CD4-positive, alpha-beta T cell treated with Interleukin-17A for 1 hour (primary cell): ENCODE data around the gene KYNU.
A peak's percentile ranks its signal among the peaks of the same experiment; 100 is the strongest.

Experiments used
- DNase-seq: peaks from one replicate; pipeline ENCODE4 v3.0.0-alpha.2; 2020

The KYNU gene

DNA sequence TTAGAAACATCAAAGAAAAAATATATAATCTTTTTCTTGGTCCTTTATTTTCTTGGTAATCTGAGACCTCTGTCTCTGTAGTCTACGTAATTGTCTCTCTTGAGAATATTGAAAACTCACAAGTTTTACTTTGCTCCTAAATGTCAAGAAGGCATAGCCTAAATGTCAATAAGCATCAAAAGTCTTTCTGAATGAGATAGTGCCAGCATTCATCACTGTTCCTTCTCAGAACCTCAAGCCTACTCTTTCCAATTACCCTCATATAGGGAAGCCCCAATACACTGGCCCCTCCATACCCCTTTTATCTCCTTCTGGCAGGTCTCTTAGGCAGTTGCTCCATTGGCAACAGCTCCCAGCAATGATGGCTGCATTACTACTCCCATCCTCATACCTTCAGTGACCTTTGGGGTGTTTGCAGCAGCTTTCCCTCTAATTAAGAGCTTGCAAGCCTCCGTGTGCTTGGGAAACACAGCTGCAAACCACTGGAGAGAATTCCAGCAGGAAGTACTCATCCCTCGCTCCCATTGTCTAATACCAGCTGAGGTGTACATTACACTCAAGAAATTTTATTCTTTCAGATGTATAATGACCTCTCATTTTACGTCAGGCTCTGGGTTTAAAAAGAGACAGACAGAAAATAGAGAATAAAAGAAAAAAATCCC, 95.8 kb downstream of the KYNU start:
- no peak for DNase-seq

DNA sequence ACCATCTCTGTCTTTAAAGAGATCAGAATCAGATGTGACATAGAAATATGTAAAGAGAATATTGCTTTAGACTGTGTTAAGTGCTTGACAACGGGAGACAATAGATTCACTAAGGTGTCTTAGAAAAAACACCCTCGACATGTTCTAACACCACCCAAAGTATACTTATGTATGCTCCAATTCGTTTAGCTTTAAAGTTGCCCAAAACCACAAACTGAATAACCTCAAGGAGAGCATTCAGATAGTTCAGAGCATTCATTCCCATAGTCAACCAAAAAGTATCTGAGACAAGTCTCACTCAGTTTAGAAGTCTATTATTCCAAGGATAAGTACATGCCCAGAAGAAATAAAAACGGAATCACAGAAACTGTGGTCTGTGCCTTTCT, 96.4 kb downstream of the KYNU start:
- DNase-seq, result no peak

DNA sequence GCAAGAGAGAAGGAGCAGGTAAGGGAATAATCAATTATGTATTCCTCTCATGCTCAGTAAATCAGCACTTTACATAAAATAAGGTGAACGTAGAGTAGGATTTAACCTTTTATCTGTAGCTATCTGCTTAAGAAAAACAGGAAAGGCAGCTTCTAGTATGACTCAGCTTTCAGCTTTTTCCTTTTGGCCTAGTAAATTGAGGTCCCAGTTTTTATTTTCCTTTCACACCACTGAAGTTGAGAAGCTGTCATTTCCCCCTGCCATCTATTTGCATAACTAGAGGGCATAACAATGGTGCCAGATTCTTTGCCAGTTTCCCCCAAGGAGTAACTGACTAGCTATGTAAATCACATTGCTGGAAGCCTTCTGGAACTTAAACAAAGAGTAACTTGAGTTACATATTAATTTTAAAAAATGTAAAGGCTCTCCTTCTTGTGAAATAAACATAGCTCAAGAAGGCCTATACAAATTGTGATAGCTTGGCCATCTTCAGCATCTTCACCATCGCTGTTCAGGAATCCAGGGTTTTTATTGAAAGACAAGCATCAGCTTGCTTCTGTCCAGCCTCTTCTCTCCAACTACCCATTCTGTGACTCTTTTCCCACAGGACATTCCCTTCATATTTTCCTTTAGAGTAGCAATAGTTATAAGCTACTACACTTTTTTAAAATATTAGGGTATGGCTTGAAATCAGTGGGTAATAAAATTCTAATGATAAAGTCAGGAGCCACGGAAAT, 97.0 kb downstream of the KYNU start:
- no peak for DNase-seq

DNA sequence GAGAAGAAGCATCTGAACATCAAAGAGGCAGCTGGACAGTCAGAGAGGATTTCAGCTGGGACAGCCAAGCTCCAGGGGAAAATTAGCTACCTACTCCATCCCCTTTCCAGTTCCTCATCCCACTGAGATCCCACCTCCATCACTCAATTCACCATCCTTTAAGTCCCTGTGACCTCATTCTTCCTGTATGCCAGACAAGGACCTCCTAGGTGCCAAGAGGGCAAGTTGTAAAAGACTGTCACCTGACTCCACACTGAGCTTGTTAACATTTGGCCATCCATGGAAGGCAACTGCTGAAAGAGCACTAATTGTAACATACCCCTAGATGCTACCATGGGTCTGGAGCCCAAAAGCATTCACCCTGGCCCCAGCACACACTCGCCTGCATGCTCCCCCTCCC, 97.8 kb downstream of the KYNU start:
- DNase-seq, result no peak

DNA sequence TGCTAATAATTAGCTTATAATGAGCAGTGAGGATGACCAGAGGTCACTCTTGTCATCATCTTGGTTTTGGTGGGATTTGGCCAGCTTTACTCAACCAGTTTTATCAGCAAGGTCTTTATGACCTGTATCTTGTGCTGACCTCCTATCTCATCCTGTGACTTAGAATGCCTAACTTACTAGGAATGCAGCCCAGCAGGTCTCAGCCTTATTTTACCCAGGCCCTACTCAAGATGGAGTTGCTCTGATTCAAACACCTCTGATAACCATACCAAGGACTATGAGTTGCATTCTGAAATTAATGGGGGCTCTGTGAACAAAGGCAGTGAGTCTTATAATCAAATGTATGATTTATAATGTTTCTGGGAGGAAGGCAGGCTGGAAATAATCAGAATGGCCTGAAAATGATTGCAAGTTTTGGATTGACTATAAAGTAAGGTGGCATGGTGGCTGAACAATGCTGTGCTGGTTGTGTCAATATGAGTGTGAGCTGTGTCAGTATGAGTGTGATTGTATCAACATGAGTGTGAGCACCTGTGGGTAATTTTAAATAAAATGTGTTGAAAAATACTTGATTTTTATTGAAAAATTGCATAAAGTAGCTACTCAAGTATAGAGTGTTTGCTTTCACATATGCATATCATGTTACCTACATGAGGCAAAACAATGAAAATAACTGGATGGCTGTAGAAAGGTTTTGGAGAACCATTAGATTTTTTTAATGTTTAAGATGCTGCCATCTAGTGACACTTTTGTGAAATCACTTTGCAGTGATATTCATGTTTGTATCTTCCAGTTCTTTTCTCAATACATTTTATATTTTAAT, 103.0 kb downstream of the KYNU start:
- DNase-seq, result peak; percentile 7

DNA sequence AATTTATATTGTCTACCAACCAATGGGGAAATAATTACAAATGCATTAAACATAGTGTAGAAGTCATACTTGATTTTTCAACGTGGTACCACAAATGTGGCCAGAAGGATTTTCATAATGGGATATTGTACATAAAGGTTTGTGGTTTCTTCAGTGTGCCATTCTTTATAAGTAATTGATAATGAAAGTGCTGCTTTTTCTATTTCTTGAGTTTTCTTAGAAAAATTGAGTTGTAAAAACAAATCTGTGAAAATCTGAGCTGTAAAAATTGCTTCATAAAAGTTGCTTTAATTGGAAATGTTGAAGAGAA, 103.6 kb downstream of the KYNU start:
- no peak for DNase-seq

DNA sequence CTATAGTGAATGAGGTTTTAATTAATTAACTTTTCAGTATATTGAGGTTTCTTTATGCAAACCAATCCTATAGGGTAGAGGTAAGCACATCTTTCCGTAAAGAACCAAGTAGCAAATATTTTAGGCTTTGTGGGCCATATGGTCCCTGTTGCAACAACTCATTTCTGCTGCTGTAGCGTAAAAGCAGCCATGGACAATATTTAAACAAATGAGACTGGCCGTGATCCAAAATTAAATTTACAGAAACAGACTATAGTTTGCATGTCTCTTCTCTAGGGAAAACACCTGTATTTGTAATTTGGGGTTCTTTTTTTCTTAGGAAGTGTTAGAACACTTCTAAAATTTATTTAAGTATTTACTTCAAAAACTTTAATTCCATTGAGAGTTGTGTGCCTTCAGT, 104.3 kb downstream of the KYNU start:
- no peak for DNase-seq

DNA sequence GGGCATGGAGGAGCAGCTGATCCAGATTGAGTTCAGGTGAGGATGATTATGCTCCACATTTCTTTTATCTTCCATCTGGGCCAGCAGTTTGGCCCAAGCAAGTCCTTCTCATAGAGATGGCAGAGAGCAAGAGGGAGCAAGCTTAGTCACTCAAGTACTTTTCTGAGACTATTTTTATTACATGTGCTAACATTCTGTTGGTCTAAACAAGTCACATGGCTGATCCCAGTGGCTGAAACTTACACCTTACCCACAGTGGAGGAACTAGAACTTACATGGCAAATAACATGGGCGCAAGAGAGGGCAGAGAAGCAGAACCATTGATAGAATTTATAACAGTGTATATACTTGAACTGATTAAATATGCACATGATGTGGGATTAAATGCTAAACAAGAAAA, 105.7 kb downstream of the KYNU start:
- no peak for DNase-seq

DNA sequence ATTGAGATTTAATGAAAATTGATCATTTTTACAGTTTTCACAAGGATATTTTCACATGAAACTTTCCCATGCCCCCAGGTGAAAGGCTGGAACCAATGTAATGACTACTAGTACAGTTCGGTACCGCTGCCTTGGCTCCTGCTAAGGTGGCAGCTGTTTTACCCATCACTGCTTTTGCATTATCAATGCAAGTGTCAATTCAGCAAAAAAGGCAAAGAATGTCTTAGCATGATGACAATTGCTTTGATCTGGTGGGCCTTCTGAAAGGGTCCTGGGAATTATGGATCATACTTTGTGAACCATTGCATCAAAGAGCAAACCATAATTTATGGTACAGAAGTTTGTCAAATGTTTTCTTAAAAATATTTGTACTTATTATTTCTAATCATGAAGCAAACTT, 107.2 kb downstream of the KYNU start:
- DNase-seq, result no peak

DNA sequence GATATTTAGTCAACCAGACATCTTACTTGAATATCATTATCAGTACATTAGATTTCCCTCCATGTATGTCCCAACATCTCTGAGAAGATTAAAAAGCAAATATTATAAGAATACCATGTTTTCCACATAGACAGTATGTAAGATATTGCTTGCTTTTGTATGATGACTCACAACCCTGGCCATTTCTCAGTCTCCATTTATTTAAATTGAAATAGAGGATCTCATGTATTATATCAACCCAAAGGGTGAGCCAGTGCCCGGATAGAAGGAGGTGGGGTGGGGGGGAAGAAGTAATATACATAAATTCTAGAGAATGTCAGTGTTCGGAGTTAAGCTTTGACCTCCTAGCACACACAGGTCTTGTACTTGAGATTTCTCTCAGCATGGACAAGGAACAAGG, 109.6 kb downstream of the KYNU start:
- DNase-seq, result no peak

DNA sequence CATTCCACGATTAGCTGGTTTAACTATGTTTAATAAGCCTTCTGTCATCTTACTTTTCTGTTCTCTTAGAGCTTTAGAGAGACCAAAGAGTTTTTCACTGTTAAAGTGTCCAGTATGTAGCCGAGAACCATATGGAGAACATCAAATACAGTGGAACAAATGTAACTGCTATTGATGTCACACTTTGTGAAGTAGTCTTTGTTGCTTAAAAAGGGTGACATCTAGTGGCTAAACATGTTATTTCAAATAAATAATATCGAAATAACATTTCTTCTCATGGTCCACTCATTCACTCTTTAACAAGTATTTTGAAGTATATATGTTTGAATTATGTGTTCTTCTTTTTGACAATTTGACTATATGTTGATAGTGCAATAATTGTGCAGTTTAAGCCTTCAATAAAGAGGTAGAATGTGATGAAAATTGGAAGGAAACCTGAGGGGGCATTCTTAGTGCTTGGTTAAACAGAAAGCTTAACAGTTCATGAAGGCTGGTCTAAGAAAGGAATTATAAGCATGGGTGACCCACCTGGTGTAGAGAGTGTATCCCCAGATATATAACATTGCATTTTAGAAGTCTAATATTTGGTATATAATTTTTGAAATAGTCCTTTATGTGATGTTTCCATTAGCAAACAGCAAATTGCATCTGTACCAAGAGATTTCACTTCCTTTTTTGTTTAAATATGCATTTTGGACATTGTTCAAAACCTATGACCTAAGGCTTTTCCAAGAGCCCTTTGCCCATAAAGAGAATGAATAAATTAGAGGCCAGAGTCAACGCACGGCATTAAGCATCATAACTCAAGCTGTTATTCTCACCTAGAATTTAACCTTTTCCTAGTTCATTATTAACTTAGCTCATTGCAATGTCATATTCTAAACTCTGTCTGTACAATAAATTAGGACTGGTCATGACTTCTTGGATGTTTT, 112.1 kb downstream of the KYNU start:
- peak; percentile 9 for DNase-seq

DNA sequence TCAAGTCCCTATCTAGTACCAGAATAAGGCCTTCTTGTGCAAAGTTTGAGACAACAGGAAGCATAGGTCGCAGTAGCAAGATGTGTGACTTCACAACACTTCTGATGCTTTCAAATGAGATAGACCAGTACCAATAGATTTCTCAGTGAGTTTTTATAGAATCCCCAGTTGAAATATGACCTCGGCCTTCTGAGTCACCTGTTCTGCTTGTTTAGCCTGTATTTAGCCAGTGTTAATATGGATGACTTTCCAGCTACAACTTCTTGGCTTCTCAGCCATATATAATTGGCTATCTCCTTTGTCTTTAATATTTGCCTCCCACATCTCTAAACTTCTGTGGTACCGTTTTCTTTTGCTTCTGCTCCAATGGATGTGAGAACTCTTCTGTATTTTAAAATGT, 113.8 kb downstream of the KYNU start:
- DNase-seq, result no peak

DNA sequence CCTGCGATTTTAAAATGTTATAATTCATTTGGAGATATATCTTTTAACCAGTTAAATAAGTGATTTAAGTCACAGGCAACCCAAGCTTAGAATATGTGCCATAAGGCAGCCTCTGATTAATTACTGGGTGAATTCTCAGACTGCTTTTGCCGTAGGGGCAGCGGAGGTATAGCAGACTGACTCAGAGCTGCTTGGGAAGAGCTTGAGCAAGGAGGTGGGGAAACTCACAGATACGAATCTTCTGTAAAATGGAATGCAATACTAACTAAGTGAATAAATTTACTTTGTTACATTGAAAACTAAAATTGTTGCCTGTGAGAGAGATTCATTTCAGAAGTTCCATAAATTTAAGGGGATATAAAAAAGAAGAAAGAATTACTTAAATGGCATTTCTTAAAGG, 115.4 kb downstream of the KYNU start:
- no peak for DNase-seq

DNA sequence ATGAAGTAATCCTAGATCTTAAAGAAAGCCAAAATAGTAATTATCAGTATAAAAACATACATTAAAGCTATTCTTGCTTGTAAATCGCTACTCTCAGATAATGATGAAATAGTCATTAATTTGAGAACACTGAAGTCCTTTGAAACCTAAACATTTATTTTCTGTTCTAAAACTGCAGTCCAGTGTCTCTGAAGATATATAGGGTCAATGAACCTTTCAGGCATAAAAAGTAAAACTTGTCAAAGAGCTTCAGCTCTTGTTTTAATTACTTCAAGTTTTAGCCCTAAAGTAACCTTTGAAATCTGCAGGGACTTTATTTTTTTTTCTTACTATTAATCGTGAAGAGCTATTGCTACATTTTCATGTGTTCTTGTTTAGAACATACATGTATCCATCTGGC, 116.3 kb downstream of the KYNU start:
- no peak for DNase-seq

DNA sequence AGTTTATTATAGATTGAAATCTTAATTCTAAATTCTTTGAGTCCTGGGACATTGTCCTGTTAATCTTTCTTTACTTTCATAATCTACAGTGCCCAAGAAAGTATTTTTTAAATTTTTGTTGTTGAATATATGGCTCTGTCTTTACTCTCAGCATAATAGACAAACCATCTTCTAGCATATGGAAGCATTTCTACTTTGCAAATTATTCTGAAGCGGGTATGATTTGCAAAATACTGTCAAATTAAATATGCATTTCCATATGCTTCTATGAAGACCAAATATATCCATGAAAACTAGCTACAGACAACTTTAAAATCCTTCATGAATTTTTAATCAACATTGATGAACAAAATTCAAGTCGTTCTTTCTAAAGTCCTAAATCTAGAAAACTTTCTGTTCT, 117.2 kb downstream of the KYNU start:
- no peak for DNase-seq

DNA sequence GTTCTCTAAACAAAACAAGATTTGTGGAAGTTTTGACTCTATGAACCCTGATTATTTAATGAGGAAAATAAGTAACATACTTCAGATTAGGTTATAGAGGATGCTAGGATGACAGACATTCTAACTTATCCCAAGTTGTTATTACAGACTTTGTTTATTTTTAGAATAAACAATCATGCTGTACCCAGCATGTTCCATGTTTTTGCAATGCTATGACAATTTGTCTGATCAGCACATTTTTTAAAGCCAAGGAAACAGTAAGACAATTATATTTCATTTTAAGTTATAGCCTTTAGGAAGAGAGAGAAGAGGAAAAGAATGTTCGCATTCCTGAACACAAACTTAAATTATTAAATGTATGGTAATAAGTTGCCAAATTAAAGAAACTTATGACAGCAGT, 119.8 kb downstream of the KYNU start:
- DNase-seq, result no peak

DNA sequence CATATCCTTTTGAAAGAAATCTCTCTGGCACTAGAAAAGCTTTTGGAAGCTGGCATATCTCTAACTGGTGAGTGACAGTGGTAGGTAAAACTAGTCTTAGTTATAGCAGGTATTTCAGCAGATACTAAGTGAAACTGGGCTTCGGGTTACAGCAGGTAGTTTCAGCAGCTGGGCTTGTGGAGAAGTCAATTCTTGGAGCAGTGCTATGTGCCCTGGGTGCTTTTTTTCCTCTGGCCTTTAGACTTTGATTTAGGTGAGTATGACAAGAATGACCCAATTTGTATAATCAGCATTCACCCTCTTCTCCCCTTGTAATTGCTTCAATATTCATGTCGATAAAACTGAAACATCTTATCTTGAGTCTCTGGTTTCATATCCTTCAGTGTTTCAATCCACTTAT, 123.1 kb downstream of the KYNU start:
- DNase-seq, result no peak

DNA sequence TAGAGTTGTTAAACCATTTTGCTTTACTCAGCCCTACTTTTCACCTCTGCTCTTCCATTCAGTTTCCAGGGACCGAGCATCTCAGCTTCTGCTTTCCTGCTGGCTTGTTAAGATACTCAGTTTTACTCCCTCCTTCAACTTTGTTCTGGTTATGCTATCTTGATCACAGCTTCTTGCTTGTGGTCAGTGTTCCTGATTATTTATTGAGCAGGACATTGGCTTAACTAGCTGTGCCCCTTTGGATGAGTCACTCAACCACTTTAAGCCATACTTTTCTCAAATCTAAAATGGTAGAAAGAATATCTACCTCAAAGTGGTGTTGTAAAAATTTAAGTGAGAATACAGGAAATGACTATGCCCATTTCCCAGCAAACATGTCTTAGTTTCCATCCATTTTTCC, 124.0 kb downstream of the KYNU start:
- DNase-seq, result no peak

DNA sequence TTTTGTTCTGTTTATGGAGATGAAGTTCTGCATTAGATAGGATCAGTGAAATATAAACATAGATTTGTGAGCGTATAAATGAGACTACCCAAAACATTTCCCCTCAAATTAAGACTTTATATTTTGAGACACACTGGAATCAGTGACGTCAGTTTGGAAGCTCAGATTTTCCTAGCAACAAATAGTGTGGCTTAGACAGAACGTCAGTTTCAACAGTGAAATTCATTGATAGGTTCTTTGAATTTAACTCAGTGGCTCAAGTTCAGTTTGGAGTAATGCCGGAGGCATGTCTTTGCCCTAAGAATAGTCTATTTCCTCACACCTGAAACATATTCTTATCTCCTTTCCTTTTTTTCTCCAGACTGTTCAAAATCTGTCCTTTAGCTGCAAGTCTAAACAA, 138.2 kb downstream of the KYNU start:
- DNase-seq, result no peak

DNA sequence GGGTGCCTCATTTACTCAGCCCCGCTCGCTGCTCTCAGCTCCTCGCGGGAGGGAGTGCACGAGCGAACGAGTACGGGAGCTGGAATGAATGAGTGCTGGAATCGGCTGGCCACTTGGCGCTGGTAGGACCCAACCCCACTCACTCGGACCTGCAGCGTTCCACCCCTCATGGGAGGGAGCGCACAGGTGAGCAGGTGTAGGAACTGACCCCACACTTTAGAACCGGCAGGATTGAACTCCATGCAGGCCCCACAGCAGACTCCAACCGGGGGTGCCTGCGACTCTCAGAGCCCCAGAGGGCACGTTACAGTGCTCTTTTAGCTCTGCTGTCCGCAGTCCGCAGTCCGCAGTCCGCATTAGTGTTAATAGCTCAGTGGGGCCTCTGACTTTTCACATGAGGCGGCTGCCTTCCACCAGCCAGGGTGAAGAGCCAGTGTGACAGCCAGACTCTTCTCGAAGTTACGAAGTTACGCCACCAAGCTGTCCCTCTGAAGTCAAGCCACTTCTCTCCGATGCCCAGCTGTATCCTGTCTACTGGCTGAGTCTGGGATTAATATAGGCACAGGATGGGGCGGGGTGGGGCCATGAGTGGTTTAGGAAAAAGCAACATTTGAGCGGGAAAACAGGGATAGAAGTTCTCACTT, 149.1 kb downstream of the KYNU start:
- no peak for DNase-seq

DNA sequence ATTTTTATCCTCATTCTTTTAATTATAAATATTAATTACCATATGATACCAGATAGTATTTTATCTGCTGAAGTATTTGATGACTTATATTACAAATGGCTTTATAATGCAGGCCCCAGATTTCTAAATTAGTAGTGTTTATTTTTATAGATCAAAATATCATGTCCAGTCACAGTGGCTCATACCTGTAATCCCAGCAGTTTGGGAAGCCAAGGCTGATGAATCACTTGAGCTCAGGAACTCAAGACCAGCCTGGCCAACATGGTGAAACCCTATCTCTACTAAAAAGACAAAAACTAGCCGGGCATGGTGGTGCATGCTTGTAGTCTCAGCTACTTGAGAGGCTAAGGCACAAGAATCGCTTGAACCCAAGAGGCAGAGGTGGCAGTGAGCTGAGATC, 151.7 kb downstream of the KYNU start:
- no peak for DNase-seq

DNA sequence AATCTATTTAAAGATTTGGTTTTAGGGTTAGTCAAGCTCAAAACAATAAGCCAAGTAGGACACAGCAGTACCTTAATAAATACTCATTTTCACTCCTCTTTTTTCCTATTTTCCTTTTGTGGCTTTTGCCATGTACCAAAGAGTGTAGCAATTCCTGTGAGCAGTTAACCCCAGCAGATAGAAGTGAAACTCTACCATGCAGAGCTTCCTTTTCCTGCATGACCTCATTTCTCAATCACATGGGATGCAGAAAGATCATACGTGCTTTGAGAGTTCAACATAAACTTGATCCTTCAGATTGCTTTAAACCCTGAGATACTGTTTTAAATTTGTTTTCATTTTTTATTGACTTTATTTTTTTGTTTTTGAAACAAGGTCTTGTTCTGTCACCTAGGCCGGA, 152.7 kb downstream of the KYNU start:
- peak; percentile 5 for DNase-seq
